Tibial nerve (tissue), 4 donors: Measurements from ENCODE around the gene SPATA9. TPM values are rescaled to one million over a fixed set of nuclear protein-coding genes. Genes with fewer than 3 reads are reported as not detected.

Experiments
- DNase-seq, 2 donors: peaks; one replicate each; pipeline ENCODE4 v3.0.0-alpha.2; 2019; ENCODE audit warnings: low spot score in 2 of 2
- H3K27ac ChIP-seq, 4 donors: fragments of 200-600 bp; sonication (generic) in 3 of 4; one replicate each; pipeline ENCODE4 v1.5.1; 2017 to 2019; ENCODE audit warnings: mild to moderate bottlenecking in 1 of 4
- H3K27me3 ChIP-seq, 2 donors: fragments of 200-600 bp; sonication (generic) in 1 of 2; one replicate each; pipeline versions ENCODE4 v1.5.1 to v1.6.0; 2017 to 2019
- H3K36me3 ChIP-seq, 3 donors: fragments of 200-600 bp; sonication (generic); one replicate each; pipeline ENCODE4 v1.5.1; 2018 to 2019
- H3K4me1 ChIP-seq, 4 donors: fragments of 200-600 bp; sonication (generic) in 3 of 4; one replicate each; pipeline ENCODE4 v1.5.1; 2017 to 2019
- H3K4me3 ChIP-seq, 4 donors: fragments of 200-600 bp; sonication (generic) in 3 of 4; one replicate each; pipeline ENCODE4 v1.5.1; 2017 to 2019; ENCODE audit warnings: mild to moderate bottlenecking in 1 of 4, moderate library complexity in 1 of 4
- H3K9me3 ChIP-seq, 4 donors: fragments of 200-600 bp; sonication (generic) in 3 of 4; one replicate each; pipeline ENCODE4 v1.5.1; 2017 to 2019
- EP300 ChIP-seq, 2 donors: sonication (generic); formaldehyde crosslinking; IDR thresholded peaks; one replicate each; pipeline ENCODE4 v1.6.1; 2017; ENCODE audit warnings: antibody characterized with exemption in 2 of 2, mild to moderate bottlenecking in 1 of 2
- POLR2A ChIP-seq, 2 donors: fragments of 450-650 bp; IDR thresholded peaks; one replicate each; pipeline ENCODE4 v1.6.1; 2017; ENCODE audit warnings: antibody characterized with exemption in 2 of 2, mild to moderate bottlenecking in 2 of 2, moderate library complexity in 2 of 2
- WGBS, 2 donors: methylation state at CpG; one replicate each; pipeline ENCODE4 v1.1.5; 2018; 5-methylcytosine and 5-hydroxymethylcytosine counted together
- total RNA-seq, 4 donors: library from RNA; depleted of rRNA; stranded (reverse); fragments of >200 nt; gene quantifications; one replicate each; pipeline ENCODE4 v1.1.0, GENCODE V29; 2016
- TF ChIP-seq, protein P1 (sequence below), 5 experiments: fragments of 200-600 bp in 3 of 5; fragments of 450-650 bp in 2 of 5; sonication (generic) in 3 of 5; IDR thresholded peaks; one replicate each; pipeline ENCODE4 v1.5.1; 2016 to 2019; ENCODE audit warnings: antibody characterized with exemption in 5 of 5, mild to moderate bottlenecking in 3 of 5, moderate library complexity in 2 of 5

Gene SPATA9
- total RNA-seq, 4 donors from 2014 or later: 1.2 TPM; not detected in 3

DNA sequence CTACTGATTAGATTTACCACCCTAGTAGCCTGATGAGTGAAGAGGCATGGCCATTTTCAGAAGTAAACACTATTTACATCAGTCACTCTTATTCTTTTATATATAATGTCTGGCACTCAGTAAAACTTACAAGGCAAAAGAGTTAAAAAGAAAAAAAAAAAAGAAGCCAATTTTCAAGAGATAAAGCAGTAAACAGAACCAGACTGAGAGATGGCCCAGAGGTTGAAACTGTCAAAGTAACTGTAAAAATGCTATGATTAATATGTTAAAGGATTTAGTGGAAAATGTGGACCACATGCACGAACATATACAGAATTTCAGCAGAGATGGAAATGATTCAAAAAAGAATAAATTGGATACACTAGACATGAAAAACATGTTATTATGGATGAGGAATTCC lies 69.3 kb downstream of the SPATA9 start:
- Histone ChIP-seq H3K4me3 (no peak overlapping the region), H3K9me3 (peaks cover 0 to 19% (median 3%) of the 10 kb centered on the region in 4 donors), H3K4me1 (no peaks in the 10 kb centered on the region), H3K36me3 (no peaks in the 10 kb centered on the region), H3K27ac (no peak overlapping the region), H3K27me3 (no peaks in the 10 kb centered on the region)
- WGBS, 2 donors: 94 to 95% methylated on average over 1 of the region's 1 CpG
- no peak for DNase-seq
- TF ChIP-seq POLR2A (IDR thresholded peaks at IDR 0.05): no peak
- no peak for TF ChIP-seq EP300 (IDR thresholded peaks at IDR 0.05)
- TF ChIP-seq, protein P1, sequence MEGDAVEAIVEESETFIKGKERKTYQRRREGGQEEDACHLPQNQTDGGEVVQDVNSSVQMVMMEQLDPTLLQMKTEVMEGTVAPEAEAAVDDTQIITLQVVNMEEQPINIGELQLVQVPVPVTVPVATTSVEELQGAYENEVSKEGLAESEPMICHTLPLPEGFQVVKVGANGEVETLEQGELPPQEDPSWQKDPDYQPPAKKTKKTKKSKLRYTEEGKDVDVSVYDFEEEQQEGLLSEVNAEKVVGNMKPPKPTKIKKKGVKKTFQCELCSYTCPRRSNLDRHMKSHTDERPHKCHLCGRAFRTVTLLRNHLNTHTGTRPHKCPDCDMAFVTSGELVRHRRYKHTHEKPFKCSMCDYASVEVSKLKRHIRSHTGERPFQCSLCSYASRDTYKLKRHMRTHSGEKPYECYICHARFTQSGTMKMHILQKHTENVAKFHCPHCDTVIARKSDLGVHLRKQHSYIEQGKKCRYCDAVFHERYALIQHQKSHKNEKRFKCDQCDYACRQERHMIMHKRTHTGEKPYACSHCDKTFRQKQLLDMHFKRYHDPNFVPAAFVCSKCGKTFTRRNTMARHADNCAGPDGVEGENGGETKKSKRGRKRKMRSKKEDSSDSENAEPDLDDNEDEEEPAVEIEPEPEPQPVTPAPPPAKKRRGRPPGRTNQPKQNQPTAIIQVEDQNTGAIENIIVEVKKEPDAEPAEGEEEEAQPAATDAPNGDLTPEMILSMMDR (IDR thresholded peaks at IDR 0.05): no peak

DNA sequence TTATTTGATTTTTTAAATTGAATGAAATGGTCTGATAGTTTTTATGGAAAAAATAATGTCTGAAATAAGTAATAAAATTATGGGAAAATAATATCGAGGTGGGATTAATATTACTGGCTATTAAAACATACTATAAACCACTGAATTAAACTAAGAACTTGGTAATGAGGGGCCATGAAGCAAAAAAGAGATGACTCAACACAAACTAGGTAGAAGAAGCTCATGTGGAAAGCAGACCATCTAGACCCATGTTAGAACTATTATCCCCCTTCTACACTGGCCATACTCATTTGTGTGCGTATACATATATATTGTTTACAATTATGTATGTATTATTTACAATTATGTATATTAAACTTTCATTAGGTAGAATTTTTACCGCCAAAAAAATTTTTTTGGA lies 71.4 kb downstream of the SPATA9 start:
- H3K27me3 ChIP-seq: no peaks in the 10 kb centered on the region
- no peaks in the 10 kb centered on the region for H3K4me1 ChIP-seq
- H3K4me3 ChIP-seq: no peak overlapping the region
- no peak for TF ChIP-seq EP300 (IDR thresholded peaks at IDR 0.05)
- TF ChIP-seq, protein P1 (IDR thresholded peaks at IDR 0.05): no peak
- TF ChIP-seq POLR2A (IDR thresholded peaks at IDR 0.05): no peak
- H3K36me3 ChIP-seq: no peaks in the 10 kb centered on the region
- peaks cover 0 to 19% (median 3%) of the 10 kb centered on the region in 4 donors for H3K9me3 ChIP-seq
- DNase-seq: no peak
- H3K27ac ChIP-seq: no peak overlapping the region
- 93 to 97% methylated on average over 3 of the region's 3 CpGs for WGBS, 2 donors

DNA sequence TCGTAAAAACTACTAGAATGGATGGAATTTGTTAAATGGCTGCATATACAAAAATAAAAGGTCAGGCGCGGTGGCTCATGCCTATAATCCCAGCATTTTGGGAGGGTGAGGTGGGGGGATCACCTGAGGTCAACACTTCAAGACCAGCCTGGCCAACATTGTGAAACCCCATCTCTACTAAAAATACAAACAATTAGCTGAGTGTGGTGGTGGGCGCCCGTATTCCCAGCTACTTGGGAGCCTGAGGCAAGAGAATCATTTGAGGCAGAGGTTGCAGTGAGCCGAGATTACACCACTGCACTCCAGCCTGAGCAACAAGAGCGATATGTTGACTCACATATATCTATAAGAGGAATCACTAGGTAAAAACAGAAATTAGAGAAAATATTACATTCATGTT lies 72.2 kb downstream of the SPATA9 start:
- Histone ChIP-seq H3K4me1 (no peaks in the 10 kb centered on the region), H3K36me3 (no peaks in the 10 kb centered on the region), H3K27me3 (no peaks in the 10 kb centered on the region), H3K4me3 (no peak overlapping the region), H3K27ac (no peak overlapping the region), H3K9me3 (peaks cover 0 to 19% (median 3%) of the 10 kb centered on the region in 4 donors)
- TF ChIP-seq, protein P1 (IDR thresholded peaks at IDR 0.05): no peak
- TF ChIP-seq POLR2A (IDR thresholded peaks at IDR 0.05) (no peak), EP300 (IDR thresholded peaks at IDR 0.05) (no peak)
- DNase-seq: no peak
- 82 to 84% methylated on average over 7 of the region's 7 CpGs for WGBS, 2 donors

DNA sequence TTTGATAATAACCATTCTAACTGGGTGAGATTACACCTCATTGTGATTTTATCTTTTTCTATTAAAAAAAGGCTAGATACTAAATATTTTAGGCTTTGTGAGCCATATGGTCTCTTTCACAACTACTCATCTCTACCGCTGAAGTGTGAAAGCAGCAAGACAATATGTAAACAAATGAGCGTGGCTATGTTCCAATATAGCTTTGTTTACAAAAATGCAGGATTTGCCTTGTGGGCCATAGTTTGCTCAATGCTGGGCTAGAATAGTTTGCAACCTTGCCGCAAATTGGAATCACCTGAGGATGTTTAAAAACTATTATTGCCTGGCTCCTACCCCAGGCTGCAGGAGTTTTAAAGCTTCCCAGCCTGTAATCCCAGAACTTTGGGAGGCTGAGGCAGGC lies 73.1 kb downstream of the SPATA9 start:
- Histone ChIP-seq H3K9me3 (peaks cover 0 to 19% (median 3%) of the 10 kb centered on the region in 4 donors), H3K4me1 (no peaks in the 10 kb centered on the region), H3K27ac (no peak overlapping the region), H3K36me3 (no peaks in the 10 kb centered on the region), H3K27me3 (no peaks in the 10 kb centered on the region), H3K4me3 (no peak overlapping the region)
- DNase-seq: no peak
- TF ChIP-seq POLR2A (IDR thresholded peaks at IDR 0.05): no peak
- TF ChIP-seq, protein P1 (IDR thresholded peaks at IDR 0.05): no peak
- no peak for TF ChIP-seq EP300 (IDR thresholded peaks at IDR 0.05)
- 72 to 81% methylated on average over 3 of the region's 3 CpGs for WGBS, 2 donors

Other genes starting within 250 kb of the SPATA9 start
- gene SKIC3, start 128.0 kb downstream of the SPATA9 start, total RNA-seq: 10 to 100 TPM; 52.8 to 83.3 (median 75.0) TPM
- 10 to 100 TPM; 11.0 to 19.9 (median 13.7) TPM for gene ARSK, start 127.9 kb downstream of the SPATA9 start, total RNA-seq
- gene GPR150, start 62.9 kb downstream of the SPATA9 start, total RNA-seq: 1 to 10 TPM in 3 of 4 donors, under 1 TPM in 1; 0.44 to 3.1 (median 2.7) TPM
- 1 to 10 TPM in 3 of 4 donors, under 1 TPM in 1; 0.98 to 2.1 (median 1.3) TPM for gene RFESD, start 36.2 kb downstream of the SPATA9 start, total RNA-seq
- gene RHOBTB3, start 48.3 kb upstream of the SPATA9 start, total RNA-seq: 100 to 1,000 TPM; 130 to 219 (median 195) TPM
- 10 to 100 TPM; 15.3 to 72.0 (median 40.4) TPM for gene GLRX, start 139.7 kb upstream of the SPATA9 start, total RNA-seq